AG04450 (cell line): ENCODE measurements around the gene SP5. TPM values are rescaled to one million over a fixed set of nuclear protein-coding genes. Genes with fewer than 3 reads are reported as not detected.

Experiments
- CTCF ChIA-PET: fragments of 300-600, 350-600 bp; formaldehyde crosslinking; extraction: SDS; loops from one replicate; lab custom pipeline; 2022; ENCODE audit warnings: antibody characterized with exemption, inconsistent platforms; lab: Charles Lee
- POLR2A ChIA-PET: fragments of 350-600 bp; formaldehyde crosslinking; extraction: SDS; loops from one replicate; lab custom pipeline; 2021; ENCODE audit warnings: antibody characterized with exemption, inconsistent platforms; lab: Yijun Ruan, JAX
- DNase-seq: peaks from one replicate; pipeline ENCODE4 v3.0.0-alpha.2; 2011; ENCODE audit warnings: low read depth, low spot score
- H3K27ac ChIP-seq: one replicate; pipeline ENCODE4 v1.5.1; 2012; ENCODE audit warnings: low read depth, low read length, control low read depth
- H3K27me3 ChIP-seq: one replicate; pipeline ENCODE4 v1.6.0; 2012; ENCODE audit warnings: low read length; ENCODE audit not compliant: control insufficient read depth, insufficient read depth
- H3K4me3 ChIP-seq: 2 replicates; pipeline ENCODE4 v1.5.1; 2011; ENCODE audit warnings: mild to moderate bottlenecking, low read depth, low read length, control low read depth
- H3K9me3 ChIP-seq: 2 replicates; pipeline ENCODE4 v1.5.1; 2012; ENCODE audit warnings: low read length; ENCODE audit not compliant: control insufficient read depth, insufficient read depth
- CTCF ChIP-seq: IDR thresholded peaks from 2 replicates; pipeline ENCODE4 v1.5.1; 2011; ENCODE audit warnings: low read depth, low read length, control low read depth, inconsistent platforms
- polyA plus RNA-seq: library from polyadenylated mRNA; depleted of rRNA; stranded (reverse); fragments of >200 nt; gene quantifications from 2 replicates; pipeline ENCODE4 v1.2.3, GENCODE V29; 2011

SP5 gene
- polyA plus RNA-seq, 1 experiment: not detected

- ChIA-PET POLR2A (no interaction called here), CTCF (interaction anchor here (0.9 kb wide), 1 partner anchor 10 kb away, joined by 3 read pairs; no protein-coding TSS in a partner anchor)
- Histone ChIP-seq H3K9me3 (peaks cover 6% of the 10 kb centered on the region; the same call in 1 of the 2 replicates), H3K4me3 (no peak overlapping the region), H3K27me3 (peaks cover 67% of the 10 kb centered on the region), H3K27ac (no peak overlapping the region)
- TF ChIP-seq CTCF: no peak
- no peak for DNase-seq
These were observed 3.9 kb upstream of the SP5 start for GRCh38 chr2:170711196-170711773.

GRCh38 chr2:170711774-170712652 lies 3.1 kb upstream of the SP5 start:
- Histone ChIP-seq H3K4me3 (no peak overlapping the region), H3K9me3 (peaks cover 6% of the 10 kb centered on the region; the same call in 1 of the 2 replicates), H3K27me3 (peaks cover 72% of the 10 kb centered on the region), H3K27ac (no peak overlapping the region)
- POLR2A ChIA-PET: no interaction called here
- TF ChIP-seq CTCF: no peak
- CTCF ChIA-PET: no interaction called here
- DNase-seq: no peak

DNA sequence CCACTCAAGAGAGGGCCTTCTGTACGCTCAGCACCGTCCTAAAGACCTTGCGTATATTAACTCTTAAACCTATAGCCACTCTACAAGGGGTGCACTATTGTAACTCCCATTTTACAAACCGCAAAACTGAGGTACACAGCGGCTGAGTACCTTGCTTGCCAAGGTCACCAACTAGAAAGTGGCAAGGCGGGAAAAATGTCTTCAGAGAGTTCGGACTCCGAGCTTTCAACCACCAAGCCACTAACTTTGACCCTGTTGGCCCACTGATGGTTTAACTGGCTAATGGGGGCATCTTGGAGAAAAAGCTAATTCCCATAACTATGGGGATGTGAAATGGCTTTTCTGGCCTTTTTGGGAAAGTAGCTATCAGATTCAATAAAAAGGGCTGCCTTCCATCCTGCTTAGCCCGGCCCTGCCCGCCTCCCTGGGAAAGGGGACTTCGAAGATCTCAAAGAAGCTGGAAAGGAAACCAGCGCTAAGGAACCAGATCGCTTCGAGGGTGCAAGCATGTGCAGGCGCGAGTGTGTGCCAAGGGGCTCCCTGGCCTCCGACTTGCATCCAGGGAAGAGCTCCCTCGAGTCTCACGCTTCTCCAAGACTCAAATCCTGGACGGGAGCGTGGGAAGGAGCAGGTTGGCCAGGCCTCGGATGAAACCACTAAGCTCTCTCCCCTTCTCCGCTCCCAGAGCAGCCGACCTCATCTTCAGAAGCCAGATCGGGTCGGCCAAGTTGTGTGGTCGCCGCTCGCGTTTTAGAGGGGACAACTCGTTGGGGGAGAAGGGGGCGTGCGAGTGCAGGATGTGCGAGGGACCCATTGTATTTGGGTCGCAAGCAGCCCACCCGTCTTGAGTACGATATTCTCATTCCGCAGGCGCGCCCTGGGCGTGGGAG lies 2.2 kb upstream of the SP5 start:
- Histone ChIP-seq H3K9me3 (peaks cover 6% of the 10 kb centered on the region; the same call in 1 of the 2 replicates), H3K4me3 (no peak overlapping the region), H3K27me3 (peaks cover 77% of the 10 kb centered on the region), H3K27ac (no peak overlapping the region)
- no peak for TF ChIP-seq CTCF
- no peak for DNase-seq
- POLR2A ChIA-PET: no interaction called here
- CTCF ChIA-PET: no interaction called here

DNA sequence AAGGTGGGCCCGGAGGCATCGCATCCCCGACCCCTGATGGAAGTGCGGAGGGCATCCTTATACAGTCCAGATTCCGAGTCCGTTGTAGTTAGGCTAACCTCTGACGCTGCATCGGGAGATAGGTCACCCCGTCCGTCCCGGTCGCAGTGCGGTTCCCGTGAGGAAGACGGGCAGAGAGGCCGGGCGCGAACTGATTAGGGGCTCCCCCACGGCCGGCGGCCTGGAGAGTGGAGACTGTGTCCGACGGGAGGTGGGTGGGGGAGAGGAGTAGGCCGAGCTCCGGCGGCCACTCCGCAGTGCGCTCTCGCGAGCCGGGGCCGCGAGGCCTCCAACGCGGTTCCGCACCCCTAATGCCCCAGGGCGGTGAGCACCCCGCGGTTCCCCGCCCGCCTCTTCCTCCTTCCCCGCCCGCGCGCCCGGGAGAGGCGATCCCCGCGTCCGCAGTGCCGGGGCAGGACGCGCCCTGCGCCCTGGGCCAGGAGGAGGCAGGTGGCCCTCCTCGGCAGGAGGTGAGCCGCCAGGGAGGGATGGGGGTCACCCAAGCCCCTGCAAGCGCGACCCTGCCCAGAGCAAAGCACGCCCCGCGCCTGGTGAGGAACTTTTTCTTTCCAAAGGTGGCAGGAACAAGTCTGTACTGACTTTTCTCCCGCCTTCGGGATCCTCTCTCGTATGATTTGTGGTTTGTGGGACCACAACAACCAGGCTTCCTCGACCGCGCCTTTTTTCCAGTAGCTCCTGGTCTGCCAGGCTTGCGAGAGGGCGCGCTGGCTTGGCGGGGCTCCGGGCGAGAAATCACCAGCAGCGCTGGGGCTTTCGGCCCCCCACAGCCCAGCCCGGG lies 1.4 kb upstream of the SP5 start:
- TF ChIP-seq CTCF: no peak
- POLR2A ChIA-PET: no interaction called here
- DNase-seq: no peak
- Histone ChIP-seq H3K27me3 (peaks cover 76% of the 10 kb centered on the region), H3K9me3 (peaks cover 6% of the 10 kb centered on the region; the same call in 1 of the 2 replicates), H3K27ac (no peak overlapping the region), H3K4me3 (no peak overlapping the region)
- CTCF ChIA-PET: no interaction called here
